ENCODE data around the gene TBC1D2. TPM values are rescaled to one million over a fixed set of nuclear protein-coding genes. Genes with fewer than 3 reads are reported as not detected.

The TBC1D2 gene
- total RNA-seq, 2 donors from 2014 or later: 3.3 to 4.7 TPM

GRCh38 chr9:98209530-98209929, 45.9 kb downstream of the TBC1D2 start:
- intact Hi-C loops (cut with DNase I): loop anchor here (5.0 kb wide), 1 partner anchor 53 kb away; no protein-coding TSS in a partner anchor
- Histone ChIP-seq H3K4me3 (no peak overlapping the region), H3K36me3 (replicated peaks in 1 of 2; ENCODE audit: insufficient read depth in 1 of 2, low read depth in 2 of 2) (no peaks in the 10 kb centered on the region), H3K9me3 (no peaks in the 10 kb centered on the region), H3K27ac (no peak overlapping the region), H3K4me1 (no peaks in the 10 kb centered on the region), H3K27me3 (no peaks in the 10 kb centered on the region)
- no peak for DNase-seq
- no peak for ATAC-seq
- TF ChIP-seq CTCF (IDR thresholded peaks at IDR 0.05) (no peak), POLR2A (IDR thresholded peaks at IDR 0.05) (no peak)
- WGBS, 2 donors: 72 to 75% methylated on average over 3 of the region's 3 CpGs

GRCh38 chr9:98208635-98209034, 46.8 kb downstream of the TBC1D2 start:
- WGBS, 2 donors: 90% methylated on average over 20 of the region's 20 CpGs; no CpG with 5 or more reads in 1 of the 2 donors
- H3K9me3 ChIP-seq: no peaks in the 10 kb centered on the region
- no peak overlapping the region for H3K27ac ChIP-seq
- intact Hi-C loops (cut with DNase I): loop anchor here (5.0 kb wide), 1 partner anchor 54 kb away; no protein-coding TSS in a partner anchor
- no peaks in the 10 kb centered on the region for H3K36me3 ChIP-seq (replicated peaks in 1 of 2; ENCODE audit: insufficient read depth in 1 of 2, low read depth in 2 of 2)
- DNase-seq (no peak), ATAC-seq (no peak)
- H3K27me3 ChIP-seq: no peaks in the 10 kb centered on the region
- TF ChIP-seq CTCF (IDR thresholded peaks at IDR 0.05) (no peak), POLR2A (IDR thresholded peaks at IDR 0.05) (no peak)
- no peak overlapping the region for H3K4me3 ChIP-seq
- no peaks in the 10 kb centered on the region for H3K4me1 ChIP-seq

DNA sequence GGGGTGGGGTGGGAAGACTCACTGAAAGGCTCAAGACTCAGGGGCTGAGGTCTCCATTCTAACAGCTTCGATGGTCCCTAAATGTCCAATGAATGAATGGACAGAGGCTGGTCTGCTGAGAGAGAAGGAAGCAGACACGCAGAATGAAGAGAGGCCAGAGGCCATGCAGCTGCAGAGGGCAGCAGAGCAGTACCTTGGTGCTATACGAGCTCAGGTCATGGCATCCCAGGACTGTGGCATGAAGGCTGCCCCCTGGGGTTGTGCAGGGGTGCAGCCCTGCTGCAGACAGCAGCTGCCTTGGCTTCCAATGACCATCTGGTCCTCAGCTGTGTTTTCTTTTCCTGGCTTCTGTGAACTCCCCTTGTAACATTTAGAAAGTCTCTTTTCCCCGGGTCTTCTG, 47.8 kb downstream of the TBC1D2 start:
- Histone ChIP-seq H3K4me1 (no peaks in the 10 kb centered on the region), H3K9me3 (no peaks in the 10 kb centered on the region), H3K27me3 (no peaks in the 10 kb centered on the region), H3K27ac (no peak overlapping the region), H3K4me3 (no peak overlapping the region), H3K36me3 (replicated peaks in 1 of 2; ENCODE audit: insufficient read depth in 1 of 2, low read depth in 2 of 2) (no peaks in the 10 kb centered on the region)
- 82 to 85% methylated on average over 4 of the region's 4 CpGs for WGBS, 2 donors
- DNase-seq: no peak
- no peak for ATAC-seq
- intact Hi-C loops (cut with DNase I): loop anchor here (5.0 kb wide), 1 partner anchor 55 kb away; no protein-coding TSS in a partner anchor
- no peak for TF ChIP-seq CTCF (IDR thresholded peaks at IDR 0.05)
- no peak for TF ChIP-seq POLR2A (IDR thresholded peaks at IDR 0.05)

DNA sequence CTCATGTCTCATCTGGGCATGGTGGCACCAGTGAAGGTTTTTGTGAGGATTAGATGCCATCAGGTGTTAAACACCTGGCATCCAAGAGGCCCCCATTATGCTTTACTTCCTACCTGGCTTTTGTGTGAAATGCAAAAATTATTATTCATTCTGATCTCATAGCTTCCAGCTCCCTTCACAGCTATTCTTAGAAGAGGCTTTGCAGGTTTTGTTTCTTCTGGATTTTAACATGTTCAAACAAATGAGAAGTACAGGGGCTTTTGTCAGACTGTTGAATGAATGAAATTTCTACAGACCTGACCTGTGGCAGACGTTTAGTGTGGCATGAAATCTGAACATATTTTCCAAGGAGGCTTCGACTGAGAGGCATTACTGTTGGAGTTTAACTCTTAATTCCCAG, 48.7 kb downstream of the TBC1D2 start:
- intact Hi-C loops (cut with DNase I): loop anchor here (5.0 kb wide), 1 partner anchor 56 kb away; no protein-coding TSS in a partner anchor
- no peaks in the 10 kb centered on the region for H3K36me3 ChIP-seq (replicated peaks in 1 of 2; ENCODE audit: insufficient read depth in 1 of 2, low read depth in 2 of 2)
- H3K27me3 ChIP-seq: no peaks in the 10 kb centered on the region
- H3K4me1 ChIP-seq: no peaks in the 10 kb centered on the region
- H3K9me3 ChIP-seq: no peaks in the 10 kb centered on the region
- no peak for TF ChIP-seq CTCF (IDR thresholded peaks at IDR 0.05)
- TF ChIP-seq POLR2A (IDR thresholded peaks at IDR 0.05): no peak
- WGBS, 2 donors: 22 to 37% methylated on average over 2 of the region's 2 CpGs
- no peak overlapping the region for H3K4me3 ChIP-seq
- H3K27ac ChIP-seq: no peak overlapping the region
- ATAC-seq (no peak), DNase-seq (no peak)

DNA sequence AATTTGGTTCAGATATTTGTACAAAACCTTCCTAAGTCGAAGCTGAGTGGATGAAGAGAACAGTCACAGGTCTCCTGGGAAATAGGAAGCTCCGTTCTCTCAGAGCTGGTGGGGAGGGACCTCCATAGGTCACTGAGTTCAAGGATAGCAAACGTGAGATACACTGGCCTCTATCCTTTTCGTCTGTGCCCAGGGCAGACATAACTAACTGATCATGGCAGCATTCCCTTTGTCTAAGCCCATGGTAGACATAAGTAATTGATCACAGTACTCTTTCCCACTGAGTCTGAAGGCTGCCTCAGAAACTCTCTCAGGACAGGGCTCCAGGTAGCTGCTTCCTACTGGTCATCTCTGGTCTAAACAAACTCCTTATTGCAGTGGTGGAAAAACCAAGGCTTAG, 50.8 kb downstream of the TBC1D2 start:
- ATAC-seq: no peak

More for the DNA sequence above, 50.8 kb downstream of the TBC1D2 start:
- H3K9me3 ChIP-seq: no peaks in the 10 kb centered on the region
- H3K27ac ChIP-seq: no peak overlapping the region
- no peak overlapping the region for H3K4me3 ChIP-seq
- intact Hi-C loops (cut with DNase I): loop anchor here (5.0 kb wide), 1 partner anchor 58 kb away; no protein-coding TSS in a partner anchor
- DNase-seq: no peak
- H3K36me3 ChIP-seq (replicated peaks in 1 of 2; ENCODE audit: insufficient read depth in 1 of 2, low read depth in 2 of 2): no peaks in the 10 kb centered on the region
- H3K4me1 ChIP-seq: no peaks in the 10 kb centered on the region
- no peaks in the 10 kb centered on the region for H3K27me3 ChIP-seq
- TF ChIP-seq POLR2A (IDR thresholded peaks at IDR 0.05) (no peak), CTCF (IDR thresholded peaks at IDR 0.05) (no peak)
- WGBS, 2 donors: 47 to 73% methylated on average over 4 of the region's 4 CpGs

Data from body of pancreas (tissue), 4 donors.